ENCODE results near the gene CLN6. TPM values are rescaled to one million over a fixed set of nuclear protein-coding genes. Genes with fewer than 3 reads are reported as not detected.
"Not testable (repeated sequence)": the region's sequence is repeated elsewhere in the genome, so short reads cannot be mapped to it uniquely, and the experiment has no call there.

The CLN6 gene
- total RNA-seq, 4 donors from 2014 or later = 13.2 to 30.8 (median 24.4) TPM

- H3K4me1 ChIP-seq = peaks cover 0 to 11% (median 5%) of the 10 kb centered on the region in 3 donors
- H3K4me3 ChIP-seq = no peak overlapping the region
- no peaks in the 10 kb centered on the region for H3K27me3 ChIP-seq
- H3K27ac ChIP-seq = no peak overlapping the region
- WGBS, 2 donors = 87 to 95% methylated on average over 5 to 12 of the region's 17 CpGs
- intact Hi-C loops (cut with DNase I) = loop anchor here (10.0 kb wide), 1 partner anchor 349 kb away; no protein-coding TSS in a partner anchor
- H3K9me3 ChIP-seq = no peaks in the 10 kb centered on the region
- H3K36me3 ChIP-seq = peaks cover 0 to 50% (median 0%) of the 10 kb centered on the region in 3 donors
- TF ChIP-seq CTCF (IDR thresholded peaks at IDR 0.05) (no peak), POLR2A (IDR thresholded peaks at IDR 0.05) (no peak)
- no peak for DNase-seq
Measured at GRCh38 chr15:68213991-68214837, 15.3 kb downstream of the CLN6 start.

DNA sequence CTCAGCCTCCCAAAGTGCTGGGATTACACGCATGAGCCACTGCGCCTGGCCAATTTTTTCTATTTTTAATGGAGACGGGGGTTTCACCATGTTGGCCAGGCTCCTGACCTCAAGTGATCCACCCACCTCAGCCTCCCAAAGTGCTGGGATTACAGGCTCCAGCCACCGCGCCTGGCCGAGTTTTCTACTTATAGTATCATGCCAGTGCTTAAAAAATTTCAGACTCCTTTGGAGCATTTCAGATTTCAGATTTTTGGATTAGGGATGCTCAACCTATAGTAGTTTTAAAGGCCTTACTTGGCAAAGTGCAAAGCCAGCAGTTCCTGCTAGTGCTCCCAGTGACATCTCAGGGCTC lies 16.1 kb downstream of the CLN6 start:
- Histone ChIP-seq H3K36me3 (peaks cover 0 to 47% (median 0%) of the 10 kb centered on the region in 3 donors), H3K4me1 (peaks cover 0 to 11% (median 5%) of the 10 kb centered on the region in 3 donors)
- not testable (repeated sequence) for H3K9me3 ChIP-seq, H3K27me3 ChIP-seq, H3K4me3 ChIP-seq, DNase-seq, H3K27ac ChIP-seq
- intact Hi-C loops (cut with DNase I) = loop anchor here (10.0 kb wide), 1 partner anchor 349 kb away; no protein-coding TSS in a partner anchor
- 93% methylated on average over 3 to 6 of the region's 6 CpGs for WGBS, 2 donors

DNA sequence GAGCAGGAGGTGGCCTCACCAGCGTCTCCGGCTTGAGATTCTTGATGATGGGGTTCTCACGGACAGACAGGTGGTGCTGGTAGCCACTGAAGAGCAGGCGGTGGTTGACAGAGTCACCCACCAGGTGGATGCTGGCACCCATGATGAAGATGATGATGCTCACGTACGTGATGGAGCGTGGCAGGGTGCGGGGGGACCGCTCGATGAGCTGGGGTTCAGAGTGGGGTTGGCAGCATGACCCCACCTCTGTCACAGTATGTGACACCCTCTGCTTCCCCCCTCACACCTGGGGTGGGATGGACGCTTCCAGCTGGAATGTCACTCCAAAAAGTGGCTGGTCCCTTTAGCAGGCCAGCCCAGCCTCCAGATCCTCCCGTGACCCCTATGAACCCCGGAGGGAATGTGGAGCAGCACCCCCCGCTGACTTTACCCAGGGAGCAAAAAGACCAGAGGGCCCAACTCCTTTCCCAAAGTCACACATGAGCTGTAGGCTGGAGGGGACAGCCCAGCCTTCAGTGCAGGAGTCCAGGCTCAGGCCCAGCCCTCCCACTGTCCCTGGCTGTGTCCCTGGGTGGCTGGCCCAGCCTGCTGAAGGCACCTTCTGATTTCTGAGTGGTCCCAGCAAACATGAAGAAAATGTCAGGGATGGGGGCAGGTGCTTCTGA lies 17.7 kb downstream of the CLN6 start:
- intact Hi-C loops (cut with DNase I) = loop anchor here (10.0 kb wide), 1 partner anchor 347 kb away; no protein-coding TSS in a partner anchor
- no peak for DNase-seq
- Histone ChIP-seq H3K27ac (no peak overlapping the region), H3K9me3 (no peaks in the 10 kb centered on the region), H3K4me1 (peaks cover 0 to 12% (median 5%) of the 10 kb centered on the region in 3 donors), H3K4me3 (no peak overlapping the region), H3K27me3 (no peaks in the 10 kb centered on the region), H3K36me3 (peaks cover 0 to 33% (median 0%) of the 10 kb centered on the region in 3 donors)
- TF ChIP-seq POLR2A (IDR thresholded peaks at IDR 0.05) (no peak), CTCF (IDR thresholded peaks at IDR 0.05) (no peak)
- WGBS, 2 donors = 93 to 96% methylated on average over 8 to 11 of the region's 14 CpGs

DNA sequence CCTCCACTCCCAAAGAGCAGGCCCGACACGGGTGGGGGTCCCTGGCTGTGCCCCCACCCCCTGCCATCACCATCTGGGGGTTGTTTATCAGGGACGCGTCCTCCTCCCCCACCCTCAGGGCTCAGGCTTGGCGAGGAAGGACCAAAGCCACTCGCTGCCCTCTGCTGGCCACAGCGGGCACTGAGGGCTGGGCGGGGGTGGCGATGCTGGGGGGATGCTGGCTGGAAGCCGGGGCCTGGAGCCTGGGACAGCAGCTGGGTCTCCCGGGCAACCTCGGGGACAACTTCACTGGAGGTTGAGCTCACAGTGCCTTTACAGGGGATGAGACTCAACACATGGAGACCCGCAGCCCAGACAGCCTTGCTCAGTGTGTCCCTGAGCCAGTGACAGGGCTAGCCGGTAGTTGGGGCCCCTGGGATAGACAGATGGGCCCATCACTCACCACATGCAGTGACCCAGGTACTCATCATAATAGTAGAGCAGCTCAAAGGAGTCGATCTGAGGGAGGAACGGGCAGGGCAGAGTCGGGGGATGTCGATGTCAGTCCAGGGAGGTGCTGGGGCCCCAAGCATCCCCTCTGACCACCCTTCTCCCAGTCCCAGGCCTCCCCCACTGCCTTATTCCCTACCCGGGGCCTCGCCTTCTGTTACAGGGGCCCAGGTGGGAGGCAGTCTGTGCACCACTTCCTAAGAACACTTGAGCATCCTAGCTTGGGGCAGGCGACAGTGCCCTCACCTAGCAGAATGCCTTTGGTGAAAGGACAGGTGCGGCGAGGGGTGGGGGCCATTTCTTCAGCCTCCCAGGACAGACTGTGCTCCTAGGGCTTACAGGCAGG lies 18.5 kb downstream of the CLN6 start:
- DNase-seq = no peak
- H3K4me1 ChIP-seq = peaks cover 3 to 19% (median 7%) of the 10 kb centered on the region in 3 donors
- TF ChIP-seq CTCF (IDR thresholded peaks at IDR 0.05) (peak; percentile 39 to 77 (median 73)), POLR2A (IDR thresholded peaks at IDR 0.05) (no peak)
- peak overlapping the region in 1 of 4 donors; percentile 51 for H3K4me3 ChIP-seq
- 66 to 88% methylated on average over 6 to 7 of the region's 23 CpGs for WGBS, 2 donors
- H3K36me3 ChIP-seq = peaks cover 0 to 29% (median 0%) of the 10 kb centered on the region in 3 donors
- H3K27ac ChIP-seq = no peak overlapping the region
- H3K27me3 ChIP-seq = no peaks in the 10 kb centered on the region
- intact Hi-C loops (cut with DNase I) = loop anchor here (10.0 kb wide), 1 partner anchor 346 kb away; no protein-coding TSS in a partner anchor
- H3K9me3 ChIP-seq = no peaks in the 10 kb centered on the region

DNA sequence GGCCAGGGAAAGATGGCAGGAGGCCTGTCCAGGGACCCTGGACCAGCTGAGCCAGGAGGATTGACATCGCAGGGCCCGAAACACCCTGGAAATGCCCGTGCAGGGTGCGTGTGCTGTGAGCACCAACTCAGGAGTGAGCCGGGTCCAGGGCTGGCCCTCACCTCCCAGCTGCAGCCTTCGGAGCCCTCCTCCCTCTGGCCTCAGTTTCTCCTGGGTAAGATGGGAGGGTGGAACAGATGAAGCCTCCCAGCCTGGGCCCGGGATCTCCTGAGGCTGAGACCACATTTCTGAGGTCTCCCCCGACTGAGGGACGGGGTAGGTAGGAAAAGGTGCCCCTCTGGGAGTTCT lies 19.1 kb downstream of the CLN6 start:
- Histone ChIP-seq H3K27ac (no peak overlapping the region), H3K27me3 (no peaks in the 10 kb centered on the region), H3K9me3 (no peaks in the 10 kb centered on the region), H3K4me3 (peak overlapping the region in 1 of 4 donors; percentile 51), H3K36me3 (peaks cover 0 to 22% (median 0%) of the 10 kb centered on the region in 3 donors), H3K4me1 (peaks cover 9 to 26% (median 13%) of the 10 kb centered on the region in 3 donors)
- 85 to 90% methylated on average over 4 to 5 of the region's 9 CpGs for WGBS, 2 donors
- no peak for DNase-seq
- intact Hi-C loops (cut with DNase I) = loop anchor here (10.0 kb wide), 1 partner anchor 346 kb away; no protein-coding TSS in a partner anchor
- TF ChIP-seq POLR2A (IDR thresholded peaks at IDR 0.05) = no peak
- TF ChIP-seq CTCF (IDR thresholded peaks at IDR 0.05) = no peak

Data from esophagus squamous epithelium (tissue), 5 donors.